Kidney glomerular epithelial cell (primary cell): ENCODE results near the gene ADRA1B.
"Not testable (repeated sequence)": the region's sequence is repeated elsewhere in the genome, so short reads cannot be mapped to it uniquely, and the experiment has no call there.

Source experiments
- DNase-seq: peaks from one replicate; lab custom pipeline; 2025; lab: John Stamatoyannopoulos, UW

The ADRA1B gene

GRCh38 chr5:159928122-159928909 is 12.0 kb downstream of the ADRA1B start:
- DNase-seq: peak; percentile 44

DNA sequence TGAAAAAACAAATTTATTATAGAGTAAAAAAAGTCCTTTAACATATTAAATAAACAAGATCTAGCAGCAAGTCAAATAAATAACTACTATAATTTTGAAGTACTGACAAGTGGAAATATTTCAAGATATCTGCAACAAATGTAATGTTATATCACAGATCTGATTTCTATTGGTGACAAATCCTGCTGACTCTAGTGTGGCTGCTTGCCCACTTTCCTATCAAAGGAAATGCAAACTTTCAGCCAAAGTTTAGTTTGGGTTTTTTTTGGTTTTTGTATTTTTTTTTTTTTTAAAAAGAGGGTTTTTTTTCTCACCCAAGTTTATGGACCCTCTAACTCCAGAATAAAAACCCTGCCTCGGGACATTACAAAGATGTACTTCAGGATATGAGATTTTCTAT is 12.9 kb downstream of the ADRA1B start:
- no peak for DNase-seq

GRCh38 chr5:159933531-159934485 is 17.5 kb downstream of the ADRA1B start:
- no peak for DNase-seq

DNA sequence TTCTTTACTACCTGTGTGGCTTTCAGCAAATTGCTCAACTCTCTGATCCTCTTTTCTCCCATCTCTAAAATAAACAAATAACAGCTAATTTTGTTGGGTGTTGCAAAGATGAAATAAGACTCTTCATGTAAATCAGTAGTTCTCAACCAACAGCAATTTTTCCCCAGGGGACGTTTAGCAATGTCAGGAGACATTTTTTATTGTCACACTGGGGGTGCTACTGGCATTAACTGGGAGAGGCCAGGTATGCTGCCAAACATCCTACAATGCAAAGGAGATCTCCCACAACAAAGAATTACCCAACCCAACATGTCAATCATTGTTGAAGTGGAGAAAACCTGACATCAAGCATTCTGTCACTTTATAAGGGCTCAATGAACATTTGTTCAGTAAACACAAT is 19.7 kb downstream of the ADRA1B start:
- no peak for DNase-seq

GRCh38 chr5:159936686-159937329 is 20.5 kb downstream of the ADRA1B start:
- no peak for DNase-seq

GRCh38 chr5:159937580-159937979 is 21.3 kb downstream of the ADRA1B start:
- DNase-seq: no peak

DNA sequence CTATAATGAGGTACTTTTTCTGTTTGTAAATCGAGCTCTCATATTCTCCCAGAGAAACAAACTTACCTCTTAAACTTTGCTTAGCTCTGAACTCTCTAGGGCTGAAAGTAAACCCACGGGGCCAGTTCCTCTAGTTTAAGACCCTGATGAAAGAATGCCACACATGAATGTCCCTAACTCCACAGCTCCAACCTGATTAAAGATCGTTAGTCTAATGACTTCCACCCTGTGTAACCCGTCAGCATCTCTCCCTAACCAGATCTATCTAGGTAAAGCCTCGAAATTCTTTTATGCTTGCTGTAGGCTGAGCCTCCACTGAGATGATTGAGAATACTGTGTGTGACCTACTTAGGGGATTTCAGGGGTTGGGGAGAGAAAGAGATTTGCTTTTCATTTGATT is 27.0 kb downstream of the ADRA1B start:
- DNase-seq: no peak

GRCh38 chr5:159944056-159944600 is 27.8 kb downstream of the ADRA1B start:
- DNase-seq: no peak

GRCh38 chr5:159945359-159945758 is 29.1 kb downstream of the ADRA1B start:
- no peak for DNase-seq

- no peak for DNase-seq
Measured at GRCh38 chr5:159947708-159948358, 31.6 kb downstream of the ADRA1B start.

- DNase-seq: no peak
Measured at GRCh38 chr5:159951387-159951786, 35.1 kb downstream of the ADRA1B start.

GRCh38 chr5:159951834-159952233 is 35.6 kb downstream of the ADRA1B start:
- DNase-seq: no peak

DNA sequence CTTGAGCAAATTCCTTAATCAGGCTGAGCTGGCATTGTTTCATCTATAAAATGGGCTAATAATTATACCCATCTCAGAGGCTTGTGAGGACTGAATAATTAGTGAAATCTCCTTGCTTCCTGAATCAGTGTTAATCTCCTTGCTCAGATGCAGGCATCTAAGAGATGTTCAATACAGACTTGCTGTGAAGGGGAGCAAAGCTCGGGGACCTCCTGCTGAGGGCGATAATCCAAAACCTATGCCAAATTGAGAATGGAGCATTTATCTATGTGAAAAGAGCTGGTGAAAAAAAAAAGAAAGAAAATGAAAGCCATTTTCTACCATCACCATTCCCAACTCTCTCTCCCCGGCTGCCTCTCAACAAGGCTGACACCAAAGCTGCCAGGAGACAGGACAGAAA is 37.3 kb downstream of the ADRA1B start:
- DNase-seq: no peak

- no peak for DNase-seq
Measured at GRCh38 chr5:159955056-159955624, 38.9 kb downstream of the ADRA1B start.

GRCh38 chr5:159956074-159956473 is 39.8 kb downstream of the ADRA1B start:
- DNase-seq: no peak

DNA sequence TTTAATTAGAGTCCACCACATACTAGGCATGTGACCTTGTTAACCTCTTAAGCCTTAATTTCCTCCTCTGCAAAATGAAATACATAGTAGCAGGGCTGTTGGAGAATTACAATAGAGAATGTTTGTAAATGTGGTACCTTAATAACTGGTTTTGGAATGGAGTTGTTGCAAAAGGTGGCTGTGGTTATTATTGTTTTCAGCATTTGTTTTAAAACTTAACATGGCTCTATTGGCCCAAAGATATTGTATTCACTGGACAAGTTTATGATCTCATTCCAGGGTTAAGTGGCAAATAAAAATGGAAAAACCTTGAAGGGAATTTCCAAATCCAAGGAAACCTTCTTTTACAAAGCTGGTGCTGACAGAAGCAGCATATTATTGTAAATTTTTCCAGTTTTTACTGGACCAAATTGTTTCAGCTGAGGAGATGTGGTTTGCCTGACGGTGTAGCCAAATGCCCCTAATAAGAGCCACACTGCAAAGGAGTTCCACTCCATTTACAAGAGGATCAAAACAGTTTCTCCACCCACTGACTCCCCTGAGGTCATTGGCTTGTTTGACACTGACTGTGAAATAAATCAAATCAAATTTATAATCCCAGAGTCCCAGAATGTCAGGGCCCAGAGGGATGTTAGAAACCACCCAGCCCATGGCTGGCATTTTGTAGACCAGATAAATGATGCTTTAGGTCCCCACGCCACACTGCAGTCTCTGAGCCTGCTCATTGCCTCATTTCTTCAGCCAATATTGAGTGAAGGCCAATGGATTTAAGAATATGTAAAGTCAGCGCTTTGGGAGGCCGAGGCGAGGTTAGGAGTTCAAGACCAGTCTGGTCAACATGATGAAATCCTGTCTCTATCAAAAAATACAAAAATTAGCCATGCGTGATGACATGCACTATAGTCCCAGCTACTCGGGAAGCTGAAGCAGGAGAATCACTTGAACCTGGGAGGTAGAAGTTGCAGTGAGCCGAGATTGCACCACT is 45.2 kb downstream of the ADRA1B start:
- DNase-seq: no peak

- DNase-seq: no peak
Measured at GRCh38 chr5:159962214-159962613, 45.9 kb downstream of the ADRA1B start.

DNA sequence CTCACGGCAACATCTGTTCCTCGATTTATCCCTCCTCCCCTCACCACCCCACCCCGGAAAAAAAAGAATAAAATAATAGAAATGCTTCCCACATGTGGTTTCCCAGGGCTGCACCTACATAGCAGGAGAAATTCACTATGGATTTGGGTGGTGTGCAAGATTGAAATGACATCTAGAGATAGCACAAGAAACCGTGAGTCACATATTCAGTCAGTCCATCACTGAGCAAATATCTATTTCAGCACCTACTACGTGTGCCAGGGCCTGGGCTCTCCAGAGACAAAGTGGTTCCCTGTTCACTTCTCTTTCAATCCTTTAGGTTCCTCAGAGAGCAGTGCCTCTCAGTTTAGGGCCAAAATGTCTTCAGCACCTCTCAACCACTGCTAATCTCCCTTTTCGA is 47.7 kb downstream of the ADRA1B start:
- no peak for DNase-seq

DNA sequence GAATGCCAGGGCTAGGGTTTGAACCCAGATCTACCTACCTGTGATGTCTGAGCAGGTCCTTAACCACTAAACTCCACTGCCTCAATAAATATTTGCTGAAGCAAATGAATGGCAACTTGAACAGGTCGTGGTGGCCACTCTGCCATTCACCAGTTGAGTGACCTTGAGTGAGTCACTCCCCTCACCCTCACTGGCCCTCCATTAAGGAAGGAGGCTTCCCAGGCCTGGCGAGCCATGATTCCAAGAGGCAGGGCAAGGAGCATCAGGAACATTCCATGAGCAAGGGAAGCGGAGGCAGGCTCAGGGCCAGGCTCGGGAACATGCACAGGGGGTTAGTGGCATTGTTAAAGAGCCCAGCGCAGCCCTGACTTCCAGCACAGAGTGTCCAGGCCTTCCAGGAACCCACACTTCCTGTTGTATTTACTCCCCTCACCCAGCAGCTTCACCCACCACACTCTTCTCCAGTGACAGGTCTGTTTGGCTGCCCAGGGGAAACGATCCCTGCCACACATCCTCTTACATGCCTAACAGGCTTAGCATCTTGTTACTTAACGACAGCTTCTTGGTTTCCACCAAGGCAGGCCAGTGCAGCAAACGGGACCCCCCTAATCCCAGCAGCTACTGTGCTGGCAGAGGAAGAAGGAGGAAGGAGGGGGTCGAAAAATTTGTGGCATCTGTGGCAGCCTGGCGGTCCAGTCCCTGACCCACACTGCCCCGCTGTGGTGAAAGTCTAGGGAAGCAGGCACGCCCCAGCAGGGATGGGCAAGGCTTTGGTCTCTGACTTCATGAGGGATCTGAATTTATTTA is 49.0 kb downstream of the ADRA1B start:
- peak; percentile 19 for DNase-seq

DNA sequence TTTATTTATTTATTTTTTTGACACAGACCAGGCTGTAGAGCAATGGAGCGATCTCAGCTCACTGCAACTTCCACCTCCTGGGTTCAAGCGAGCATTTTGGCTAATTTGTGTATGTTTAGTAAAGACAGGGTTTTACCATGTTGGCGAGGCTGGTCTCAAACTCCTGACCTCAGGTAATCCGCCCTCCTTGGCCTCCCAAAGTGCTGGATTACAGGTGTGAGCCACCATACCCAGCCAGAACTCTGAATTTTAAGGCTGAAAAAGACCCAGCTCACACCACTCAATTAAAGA is 49.5 kb downstream of the ADRA1B start:
- not testable (repeated sequence) for DNase-seq
